IMR-90 (cell line): Measurements from ENCODE around the gene NRP1. TPM values are rescaled to one million over a fixed set of nuclear protein-coding genes. Genes with fewer than 3 reads are reported as not detected.

Experiments used
- ATAC-seq: fragments of 200-7000 bp; cut with Tn5 transposase; 2 replicates; pipeline ENCODE4 v1.9.1; 2020; ENCODE audit warnings: low read depth, mild to moderate bottlenecking, moderate library complexity
- BruUV-seq: library from RNA; stranded (reverse); fragments of 400-500 nt; replicated peaks from 2 replicates; lab custom pipeline; 2021; lab: Mats Ljungman, UMichigan
- CTCF ChIA-PET: fragments of 300-600 bp; formaldehyde crosslinking; extraction: SDS; loops from one replicate; lab custom pipeline; 2021; ENCODE audit warnings: antibody characterized with exemption; lab: Yijun Ruan, JAX
- POLR2A ChIA-PET: fragments of 300-600 bp; sonication (Branson Sonifier 250); formaldehyde crosslinking; loops from one replicate; lab custom pipeline; 2022; ENCODE audit warnings: antibody characterized with exemption; ENCODE audit not compliant: unreplicated experiment; lab: Charles Lee
- DNase-seq: peaks from one replicate; pipeline ENCODE4 v3.0.0; 2013
- H2AFZ ChIP-seq: replicated peaks from 2 replicates; pipeline ENCODE3; 2013; ENCODE audit warnings: low read length, mild to moderate bottlenecking; ENCODE audit not compliant: poor library complexity
- H2AK5ac ChIP-seq: 2 replicates; pipeline ENCODE4 v1.6.1; 2013; ENCODE audit warnings: low read depth, low read length, inconsistent platforms
- H2AK9ac ChIP-seq: replicated peaks from 2 replicates; pipeline ENCODE3; 2013; ENCODE audit warnings: mild to moderate bottlenecking, low read depth, low read length, moderate library complexity; ENCODE audit not compliant: poor library complexity
- H2BK120ac ChIP-seq: 2 replicates; pipeline ENCODE4 v1.6.1; 2013; ENCODE audit warnings: low read depth, low read length, inconsistent platforms
- H2BK15ac ChIP-seq: 3 replicates; pipeline ENCODE4 v1.6.1; 2013; ENCODE audit warnings: low read depth, low read length, inconsistent platforms
- H2BK20ac ChIP-seq: 2 replicates; pipeline ENCODE4 v1.6.1; 2013; ENCODE audit warnings: low read depth, mild to moderate bottlenecking, inconsistent platforms, low read length, moderate library complexity
- H2BK5ac ChIP-seq: 2 replicates; pipeline ENCODE4 v1.6.1; 2013; ENCODE audit warnings: mild to moderate bottlenecking, low read depth, low read length, inconsistent platforms; ENCODE audit not compliant: poor library complexity, severe bottlenecking
- H3K14ac ChIP-seq: replicated peaks from 2 replicates; pipeline ENCODE4 v1.6.1; 2013; ENCODE audit warnings: low read depth, low read length, inconsistent platforms
- H3K18ac ChIP-seq: 2 replicates; pipeline ENCODE4 v1.6.1; 2013; ENCODE audit warnings: low read depth, low read length, control low read depth
- H3K23ac ChIP-seq: 2 replicates; pipeline ENCODE4 v1.6.1; 2013; ENCODE audit warnings: low read depth, low read length, inconsistent platforms
- H3K27ac ChIP-seq: 2 replicates; pipeline ENCODE4 v1.5.1; 2013; ENCODE audit warnings: mild to moderate bottlenecking, control low read depth, low read length; ENCODE audit not compliant: insufficient read depth
- H3K27me3 ChIP-seq: 2 replicates; pipeline ENCODE4 v1.6.1; 2013; ENCODE audit warnings: low read length; ENCODE audit not compliant: control insufficient read depth, insufficient read depth
- H3K36me3 ChIP-seq: 2 replicates; pipeline ENCODE4 v1.6.1; 2013; ENCODE audit warnings: low read length, mixed read lengths; ENCODE audit not compliant: control insufficient read depth, insufficient read depth
- H3K4ac ChIP-seq: 2 replicates; pipeline ENCODE4 v1.6.1; 2013; ENCODE audit warnings: low read depth, low read length, inconsistent platforms
- H3K4me1 ChIP-seq: 2 replicates; pipeline ENCODE4 v1.6.1; 2013; ENCODE audit warnings: low read length, mixed read lengths; ENCODE audit not compliant: control insufficient read depth, insufficient read depth
- H3K4me2 ChIP-seq: 2 replicates; pipeline ENCODE4 v1.6.1; 2013; ENCODE audit warnings: low read depth, mild to moderate bottlenecking, control low read depth, low read length, moderate library complexity
- H3K4me3 ChIP-seq: 2 replicates; pipeline ENCODE4 v1.5.1; 2013; ENCODE audit warnings: low read depth, mild to moderate bottlenecking, control low read depth, low read length, moderate library complexity; ENCODE audit not compliant: insufficient read depth
- H3K56ac ChIP-seq: 2 replicates; pipeline ENCODE4 v1.6.1; 2013; ENCODE audit warnings: low read length, inconsistent platforms; ENCODE audit not compliant: insufficient read depth; ENCODE audit errors: extremely low read depth
- H3K79me1 ChIP-seq, 2 experiments: 2 replicates each; pipeline ENCODE4 v1.6.1; 2013; ENCODE audit warnings: low read length in 2 of 2, inconsistent platforms in 1 of 2, low read depth in 1 of 2
- H3K9ac ChIP-seq: 2 replicates; pipeline ENCODE4 v1.6.1; 2013; ENCODE audit warnings: low read depth, low read length, control low read depth
- H3K9me1 ChIP-seq: 2 replicates; pipeline ENCODE4 v1.6.1; 2013; ENCODE audit warnings: low read length, inconsistent platforms; ENCODE audit not compliant: insufficient read depth
- H3K9me3 ChIP-seq: 2 replicates; pipeline ENCODE4 v1.6.1; 2013; ENCODE audit warnings: low read length; ENCODE audit not compliant: control insufficient read depth, insufficient read depth
- H4K20me1 ChIP-seq: 2 replicates; pipeline ENCODE4 v1.6.1; 2013; ENCODE audit warnings: low read length, inconsistent platforms; ENCODE audit not compliant: insufficient read depth
- H4K5ac ChIP-seq: 2 replicates; pipeline ENCODE4 v1.6.1; 2013; ENCODE audit warnings: mild to moderate bottlenecking, low read depth, low read length, control low read depth
- H4K8ac ChIP-seq, 2 experiments: 2 replicates each; pipeline ENCODE4 v1.6.1; 2013; ENCODE audit warnings: low read depth in 2 of 2, low read length in 2 of 2, control low read depth in 1 of 2, inconsistent platforms in 1 of 2
- H4K91ac ChIP-seq: 2 replicates; pipeline ENCODE4 v1.6.1; 2013; ENCODE audit warnings: low read depth, low read length, inconsistent platforms; ENCODE audit not compliant: insufficient read depth
- BHLHE40 ChIP-seq: fragments of 150-350 bp; IDR thresholded peaks from 2 replicates; pipeline ENCODE4 v1.6.1; 2016; ENCODE audit warnings: mild to moderate bottlenecking, low read depth, low read length
- CEBPB ChIP-seq: IDR thresholded peaks from 2 replicates; pipeline ENCODE4 v1.6.1; 2012; ENCODE audit warnings: low read depth, low read length, improper control_type of control experiment
- CHD1 ChIP-seq: IDR thresholded peaks from 2 replicates; pipeline ENCODE4 v1.6.1; 2012; ENCODE audit warnings: low read depth, low read length, improper control_type of control experiment
- CTCF ChIP-seq: conservative IDR thresholded peaks from 2 replicates; pipeline ENCODE4 v1.5.1; 2012; ENCODE audit warnings: mild to moderate bottlenecking, low read depth, low read length, improper control_type of control experiment
- ELK1 ChIP-seq: fragments of 150-350 bp; IDR thresholded peaks from 2 replicates; pipeline ENCODE4 v1.6.1; 2016; ENCODE audit warnings: low read depth, mild to moderate bottlenecking, low read length, moderate library complexity, borderline replicate concordance
- FOS ChIP-seq: fragments of 150-350 bp; IDR thresholded peaks from 2 replicates; pipeline ENCODE4 v1.6.1; 2016; ENCODE audit warnings: low read depth, low read length
- MAFK ChIP-seq: IDR thresholded peaks from 2 replicates; pipeline ENCODE4 v1.6.1; 2012; ENCODE audit warnings: low read depth, low read length, improper control_type of control experiment
- MAZ ChIP-seq: IDR thresholded peaks from 2 replicates; pipeline ENCODE4 v1.6.1; 2012; ENCODE audit warnings: low read depth, mild to moderate bottlenecking, low read length, improper control_type of control experiment, moderate library complexity, borderline replicate concordance
- MXI1 ChIP-seq: IDR thresholded peaks from 2 replicates; pipeline ENCODE4 v1.6.1; 2012; ENCODE audit warnings: low read depth, mild to moderate bottlenecking, low read length, moderate library complexity, borderline replicate concordance
- NFE2L2 ChIP-seq: fragments of 150-350 bp; IDR thresholded peaks from 2 replicates; pipeline ENCODE4 v1.6.1; 2016; ENCODE audit warnings: low read depth, mild to moderate bottlenecking, low read length
- POLR2A ChIP-seq: IDR thresholded peaks from 2 replicates; pipeline ENCODE4 v1.6.1; 2012; ENCODE audit warnings: mild to moderate bottlenecking, low read depth, low read length
- RAD21 ChIP-seq: IDR thresholded peaks from 2 replicates; pipeline ENCODE4 v1.6.1; 2012; ENCODE audit warnings: low read length, improper control_type of control experiment
- RCOR1 ChIP-seq: IDR thresholded peaks from 2 replicates; pipeline ENCODE4 v1.6.1; 2012; ENCODE audit warnings: mild to moderate bottlenecking, low read length, improper control_type of control experiment; ENCODE audit not compliant: insufficient replicate concordance
- RFX5 ChIP-seq: IDR thresholded peaks from 2 replicates; pipeline ENCODE4 v1.8.0; 2012; ENCODE audit warnings: low read depth, mild to moderate bottlenecking, low read length, moderate library complexity
- SMC3 ChIP-seq: fragments of 150-350 bp; IDR thresholded peaks from 2 replicates; pipeline ENCODE4 v1.6.1; 2016; ENCODE audit warnings: low read depth, mild to moderate bottlenecking, antibody characterized with exemption, low read length, moderate library complexity
- USF2 ChIP-seq: fragments of 150-350 bp; IDR thresholded peaks from 2 replicates; pipeline ENCODE4 v1.6.1; 2017; ENCODE audit warnings: mild to moderate bottlenecking, antibody characterized with exemption, low read length, low read depth
- WGBS, 2 experiments: methylation state at CpG; one replicate each; pipeline versions ENCODE4 v1.1.5 to v1.1.7; 2013; ENCODE audit warnings: missing lambda C conversion rate in 2 of 2; ENCODE audit not compliant: insufficient read length in 1 of 2; ENCODE audit errors: extremely low coverage in 2 of 2; 5-methylcytosine and 5-hydroxymethylcytosine counted together
- dilution Hi-C: fragments of 300-500 bp; cut with HindIII; formaldehyde crosslinking; loops from one replicate; pipeline ENCODE4 v1.14.3; 2018; ENCODE audit warnings: low sequenced_read_pairs; ENCODE audit not compliant: unreplicated experiment
- in situ Hi-C: fragments of 300-500 bp; cut with MboI; formaldehyde crosslinking; loops from 3 replicates; pipeline ENCODE4 v1.14.3; 2019; ENCODE audit warnings: low sequenced_read_pairs, inconsistent platforms, mixed read lengths
- intact Hi-C: fragments of 100-400 bp; cut with micrococcal nuclease; formaldehyde crosslinking; loops from 2 replicates; pipeline ENCODE4 v1.10.0; 2022
- polyA plus RNA-seq, 3 experiments: library from polyadenylated mRNA; depleted of rRNA; stranded (reverse); fragments of >200 nt; gene quantifications; 2 replicates each; pipeline ENCODE4 v1.2.3, GENCODE V29; 2012; ENCODE audit warnings: low replicate concordance in 1 of 3
- total RNA-seq: library from RNA; depleted of rRNA; stranded (reverse); fragments of >200 nt; gene quantifications from 2 replicates; pipeline ENCODE4 v1.2.3, GENCODE V29; 2012

Gene NRP1
- total and polyA plus RNA-seq, 2 of the 4 experiments (the other 2 are of a cell fraction), result 108 to 227 TPM

DNA sequence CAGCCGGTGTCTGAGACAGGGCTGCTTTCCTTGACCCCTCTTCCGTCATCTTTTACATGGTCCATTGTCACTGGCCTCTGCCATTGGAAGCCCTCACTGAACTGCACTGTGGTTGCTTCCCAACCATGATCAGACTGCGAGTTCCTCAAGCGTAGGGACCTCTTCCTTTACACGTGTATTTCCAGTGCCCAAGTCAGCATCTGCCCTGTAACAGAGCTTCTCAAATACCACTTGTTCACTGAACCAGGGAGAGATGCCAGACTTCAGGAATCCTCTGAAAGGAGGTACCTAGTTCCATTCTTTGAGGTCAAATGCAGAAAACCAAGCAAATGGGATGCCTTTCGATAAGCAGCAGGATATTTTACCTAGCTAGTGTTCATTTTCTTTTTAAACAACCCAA lies 145.1 kb downstream of the NRP1 start:
- Histone ChIP-seq H4K20me1 (no peaks in the 10 kb centered on the region), H2BK5ac (no peak overlapping the region), H3K4me3 (no peak overlapping the region), H2AFZ (no peak overlapping the region), H4K91ac (no peak overlapping the region), H3K4ac (no peak overlapping the region), H2BK20ac (no peak overlapping the region), H2AK5ac (no peak overlapping the region), H4K5ac (no peak overlapping the region), H3K56ac (no peak overlapping the region), H3K27ac (no peak overlapping the region), H2AK9ac (peak overlapping the region; percentile 14), H4K8ac (no peak overlapping the region), H3K36me3 (peaks cover 17% of the 10 kb centered on the region), H2BK15ac (no peak overlapping the region), H3K9me1 (peaks cover 14% of the 10 kb centered on the region), H3K18ac (no peak overlapping the region), H3K4me2 (no peak overlapping the region), H3K14ac (no peak overlapping the region), H3K9me3 (no peaks in the 10 kb centered on the region), H3K23ac (no peak overlapping the region), H3K27me3 (no peaks in the 10 kb centered on the region), H2BK120ac (no peak overlapping the region), H3K4me1 (peaks cover 1% of the 10 kb centered on the region; the same call in 1 of the 2 replicates), H3K9ac (no peak overlapping the region), H3K79me1 (peaks cover 0 to 11% of the 10 kb centered on the region in 2 experiments; a peak in 1 of 4 replicates)
- ChIA-PET CTCF (interaction anchor here (1.8 kb wide), 1 partner anchor 138 kb away, joined by 5 read pairs; no protein-coding TSS in a partner anchor), POLR2A (no interaction called here)
- in situ Hi-C loops, result no loop called here
- no peak for ATAC-seq
- 83% methylated on average over 6 of the region's 6 CpGs; no CpG with 5 or more reads in 1 of the 2 experiments for WGBS, 2 experiments
- no TSS peak for BruUV-seq
- intact Hi-C loops, result no loop called here
- dilution Hi-C loops, result no loop called here
- no peak for DNase-seq
- TF ChIP-seq MXI1 (no peak), RCOR1 (no peak), FOS (no peak), NFE2L2 (no peak), RAD21 (no peak), SMC3 (no peak), MAZ (no peak), CHD1 (no peak), USF2 (no peak), CEBPB (no peak), ELK1 (no peak), CTCF (no peak), MAFK (no peak), BHLHE40 (no peak), POLR2A (no peak), RFX5 (no peak)
